HPDE6-E6E7 (cell line): ENCODE data around the gene GALNT17.

Experiments used
- DNase-seq: peaks from one replicate; pipeline ENCODE4 v3.0.0; 2011; ENCODE audit warnings: missing footprints; ENCODE audit errors: extremely low spot score

The GALNT17 gene

DNA sequence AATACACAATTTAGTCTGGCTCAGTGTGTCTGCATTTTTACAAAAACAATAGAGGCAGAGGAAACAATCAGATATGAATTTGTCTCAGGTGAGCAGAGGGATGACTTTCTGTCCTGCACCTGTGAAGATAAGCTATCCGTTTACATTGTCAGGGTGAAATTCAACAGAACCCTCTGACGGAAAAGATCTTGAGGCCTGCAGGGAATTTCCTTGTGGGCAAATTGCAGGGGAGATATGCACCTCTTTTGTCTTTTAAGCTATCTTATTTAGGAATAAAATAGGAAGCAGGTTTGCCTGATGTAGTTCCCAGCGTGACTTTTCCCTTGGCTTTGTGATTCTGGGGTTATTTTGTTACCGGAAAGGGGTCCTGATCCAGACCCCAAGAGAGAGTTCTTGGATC lies 325.1 kb downstream of the GALNT17 start:
- no peak for DNase-seq

DNA sequence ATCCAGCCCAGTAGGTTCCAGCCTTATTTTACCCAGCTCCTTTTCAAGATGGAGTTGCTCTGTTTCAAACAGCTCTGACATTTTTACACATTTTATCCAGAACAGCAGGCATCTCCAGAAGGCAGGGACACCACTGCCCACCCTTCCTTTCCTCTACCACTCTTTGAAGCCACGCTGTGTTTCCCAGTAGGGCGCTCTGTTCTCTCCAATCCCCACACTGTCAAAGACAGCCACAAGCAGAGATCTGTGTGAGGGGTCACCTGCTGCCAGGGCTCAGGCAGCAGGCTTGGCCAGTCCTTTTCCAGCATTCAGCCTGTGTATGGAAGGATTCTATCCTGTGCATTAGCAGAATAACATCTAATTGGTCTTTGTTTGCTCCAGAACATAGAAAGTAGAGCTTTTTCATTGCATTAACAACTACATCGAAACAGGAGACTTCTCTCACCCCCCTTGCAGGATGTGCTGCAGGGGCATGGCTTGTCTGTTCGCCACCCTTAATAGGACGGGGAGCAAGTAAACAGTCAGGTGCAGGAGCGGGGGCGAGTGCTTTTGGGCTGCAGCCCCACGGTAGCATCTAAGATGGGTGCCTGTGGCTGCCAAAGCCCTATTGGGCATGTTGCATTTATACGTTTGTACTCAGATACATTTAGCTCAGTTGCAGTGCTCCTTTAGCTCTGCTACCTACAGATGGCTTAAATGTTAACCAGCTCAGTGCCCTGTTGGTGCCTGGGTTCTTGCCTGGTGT lies 326.1 kb downstream of the GALNT17 start:
- no peak for DNase-seq

DNA sequence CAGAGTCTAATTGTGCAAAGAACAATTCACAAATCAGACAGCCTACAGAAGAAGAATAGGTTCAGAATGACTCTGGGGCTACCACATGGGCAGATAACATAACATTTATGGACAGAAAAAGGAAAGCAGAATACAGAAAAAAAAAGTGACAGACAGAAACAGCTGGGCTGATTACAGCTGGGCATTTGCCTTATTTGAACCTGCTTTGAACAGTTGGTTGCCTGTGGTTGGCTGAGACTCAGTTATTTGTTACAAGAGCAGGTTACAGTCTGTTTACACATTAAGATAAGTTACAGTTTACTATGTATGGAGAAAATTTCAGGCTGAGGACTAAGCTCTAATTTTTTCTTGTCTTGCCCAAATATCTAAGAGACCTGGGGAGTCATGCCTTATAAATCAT lies 327.2 kb downstream of the GALNT17 start:
- DNase-seq: no peak

DNA sequence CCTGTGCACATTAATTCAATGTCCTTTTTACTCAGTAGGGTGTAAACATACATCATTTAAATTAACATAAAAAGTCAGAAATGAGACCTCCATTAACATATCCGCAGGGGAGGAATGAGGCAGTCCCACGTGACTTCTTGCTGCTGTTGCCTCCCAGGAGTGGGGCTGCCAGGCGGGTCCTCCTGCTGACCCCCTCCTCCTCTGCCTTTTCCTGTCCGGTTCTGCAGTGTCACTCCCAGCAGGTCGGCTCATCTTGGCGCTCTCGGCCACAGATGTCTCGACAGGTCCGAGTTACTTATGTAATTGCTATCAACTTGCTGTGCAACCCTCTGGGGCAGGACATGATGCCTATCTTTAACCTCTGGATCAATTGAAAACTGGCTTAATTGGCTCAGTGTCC lies 329.6 kb downstream of the GALNT17 start:
- DNase-seq: no peak

DNA sequence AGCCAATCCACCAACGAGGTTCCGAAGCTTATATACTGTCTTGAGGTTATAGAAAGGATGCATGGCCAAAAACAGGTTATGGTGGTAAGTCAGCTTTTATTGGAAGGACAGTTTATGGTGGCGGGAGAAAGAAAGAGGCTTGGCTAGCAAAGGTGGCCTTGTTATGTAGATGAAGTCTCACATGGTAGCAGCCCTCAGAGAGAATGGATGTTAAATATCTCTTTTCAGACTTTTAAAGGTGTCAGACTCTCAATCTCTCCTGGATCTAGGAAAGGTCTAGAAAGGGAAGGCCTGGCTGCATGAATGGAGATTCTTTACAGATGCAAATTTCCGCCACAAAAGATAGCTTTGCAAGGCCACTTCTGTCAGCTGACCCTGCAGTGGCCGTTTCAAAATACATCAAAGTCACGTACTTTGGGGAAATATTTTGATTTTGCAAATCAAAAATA lies 333.8 kb downstream of the GALNT17 start:
- no peak for DNase-seq

DNA sequence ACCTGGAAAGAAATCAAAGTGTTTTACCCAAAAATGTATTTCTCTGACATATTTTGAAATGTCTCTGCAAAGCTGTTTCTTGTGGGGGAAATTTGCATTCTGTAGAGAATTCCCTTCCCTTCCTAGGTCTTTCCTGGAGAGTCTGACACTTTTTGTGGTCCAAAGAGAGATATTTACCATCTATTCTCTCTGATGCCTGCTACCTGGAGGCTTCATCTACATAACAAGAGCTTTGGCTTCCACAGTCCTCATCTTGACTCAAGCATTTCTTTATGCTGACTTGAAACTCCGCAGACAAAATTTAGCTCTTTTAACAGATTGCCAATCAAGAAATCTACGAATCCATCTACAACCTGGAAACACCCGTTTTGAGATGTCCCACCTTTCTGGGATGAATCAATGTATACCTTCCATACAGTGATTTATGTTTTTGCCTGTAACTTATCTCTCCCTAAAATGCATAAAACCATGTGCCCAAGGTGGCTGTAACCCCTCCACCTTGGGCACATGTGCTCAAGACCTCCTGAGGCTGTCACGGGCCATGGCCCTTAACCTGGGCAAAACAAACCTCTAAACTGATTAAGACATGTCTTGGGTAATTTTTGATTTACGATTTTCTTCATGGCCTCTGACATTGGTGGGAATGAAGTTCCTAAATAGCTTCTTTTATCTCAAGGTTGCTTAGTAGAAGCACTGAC lies 334.7 kb downstream of the GALNT17 start:
- DNase-seq: no peak

DNA sequence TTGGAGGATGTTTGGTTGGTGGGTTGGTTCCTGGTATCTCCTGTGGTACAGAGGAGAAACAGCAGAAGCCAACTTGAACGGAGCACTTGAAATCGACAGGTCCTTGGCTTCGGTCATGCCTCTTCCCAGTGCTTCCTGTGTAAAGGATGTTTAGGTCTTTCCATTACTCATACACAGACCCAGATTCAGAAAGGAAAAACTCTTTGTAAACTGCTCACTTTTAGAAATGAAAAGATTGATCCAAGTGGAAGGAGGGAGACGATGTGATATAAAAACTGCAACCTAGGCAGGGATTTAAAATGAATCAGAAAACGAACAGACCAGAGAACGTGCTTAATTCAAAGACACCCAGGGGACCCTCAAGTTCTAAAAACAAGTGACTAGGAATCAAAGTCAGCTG lies 338.4 kb downstream of the GALNT17 start:
- no peak for DNase-seq

DNA sequence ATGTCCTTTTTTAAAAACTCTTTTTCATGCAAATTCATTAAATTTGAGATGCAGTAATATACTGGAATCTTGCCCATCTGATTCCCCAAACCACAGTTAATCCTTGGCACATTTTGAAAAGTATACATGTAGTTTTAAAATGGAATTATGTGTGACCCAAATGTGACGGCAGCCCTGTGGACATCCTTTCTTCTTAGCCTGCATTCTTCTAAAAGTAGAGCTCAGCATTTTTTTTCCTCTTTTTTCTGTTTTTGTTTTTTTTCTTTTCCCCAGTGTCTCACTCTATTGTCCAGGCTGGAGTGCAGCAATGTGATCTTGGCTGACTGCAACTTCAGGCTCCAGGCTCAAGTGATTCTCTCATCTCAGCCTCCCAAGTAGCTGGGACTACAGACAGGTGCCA lies 338.9 kb downstream of the GALNT17 start:
- DNase-seq: no peak

DNA sequence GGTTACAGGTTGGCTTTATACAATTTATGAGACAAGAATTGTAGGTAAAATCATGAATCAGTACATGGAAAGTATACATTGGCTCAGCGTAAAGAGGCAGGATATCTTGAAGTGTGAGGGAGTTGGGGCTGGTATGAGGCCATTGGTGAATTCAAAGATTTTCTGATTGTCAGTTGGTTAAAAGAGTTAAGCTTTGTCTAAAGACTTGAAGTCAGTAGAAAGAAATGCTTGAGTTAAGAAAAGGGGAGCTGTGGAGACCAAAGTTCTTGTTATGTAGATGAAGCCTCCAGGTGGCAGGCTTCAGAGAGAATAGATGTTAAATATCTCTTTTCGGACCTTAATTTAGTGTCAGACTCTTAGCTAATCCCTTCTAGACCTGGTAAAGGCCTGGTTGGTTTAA lies 341.0 kb downstream of the GALNT17 start:
- DNase-seq: no peak

DNA sequence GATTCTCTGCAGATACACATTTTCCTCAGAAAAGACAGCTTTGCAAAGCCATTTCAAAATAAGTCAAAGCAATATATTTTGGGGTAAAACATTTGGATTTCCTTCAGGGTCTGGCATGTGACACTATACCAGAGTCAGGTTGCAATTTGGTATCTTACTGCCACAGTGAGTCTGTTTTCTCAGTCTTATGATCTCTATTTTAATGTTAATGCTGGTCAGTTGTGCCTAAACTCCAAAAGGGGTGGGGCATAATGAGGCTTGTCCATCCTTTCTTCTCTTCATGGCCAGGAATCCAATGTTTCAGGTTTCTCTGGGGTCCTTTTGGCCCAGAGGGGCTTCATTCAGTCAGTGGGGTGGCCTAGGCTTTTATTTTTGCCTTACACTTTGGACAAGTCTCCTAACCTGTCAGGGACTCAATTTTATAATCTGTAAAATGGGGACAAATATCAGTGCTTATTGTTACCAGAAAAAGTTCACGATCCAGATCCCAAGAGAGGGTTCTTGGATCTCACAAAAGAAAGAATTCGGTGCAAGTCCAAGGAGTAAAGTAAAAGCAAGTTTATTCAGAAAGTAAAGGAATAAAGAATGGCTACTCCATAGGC lies 341.5 kb downstream of the GALNT17 start:
- no peak for DNase-seq

DNA sequence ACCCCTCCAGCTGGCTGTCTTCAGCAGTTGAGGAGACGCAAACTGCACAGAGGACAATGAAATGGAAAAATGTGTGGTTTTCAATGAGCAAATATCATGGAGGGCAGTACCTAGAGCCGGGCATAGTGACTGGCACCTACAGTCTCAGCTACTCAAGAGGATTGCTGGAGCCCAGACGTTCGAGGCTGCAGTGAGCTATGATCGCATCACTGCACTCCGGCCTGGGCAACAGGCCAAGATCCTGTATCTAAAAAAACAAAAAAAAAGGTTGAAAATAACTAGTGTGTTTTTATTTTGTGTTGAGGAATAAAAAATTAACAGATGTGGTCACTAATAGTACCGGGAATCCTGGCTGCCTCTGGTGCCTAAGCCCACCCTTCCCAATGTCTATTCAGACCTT lies 345.5 kb downstream of the GALNT17 start:
- no peak for DNase-seq

DNA sequence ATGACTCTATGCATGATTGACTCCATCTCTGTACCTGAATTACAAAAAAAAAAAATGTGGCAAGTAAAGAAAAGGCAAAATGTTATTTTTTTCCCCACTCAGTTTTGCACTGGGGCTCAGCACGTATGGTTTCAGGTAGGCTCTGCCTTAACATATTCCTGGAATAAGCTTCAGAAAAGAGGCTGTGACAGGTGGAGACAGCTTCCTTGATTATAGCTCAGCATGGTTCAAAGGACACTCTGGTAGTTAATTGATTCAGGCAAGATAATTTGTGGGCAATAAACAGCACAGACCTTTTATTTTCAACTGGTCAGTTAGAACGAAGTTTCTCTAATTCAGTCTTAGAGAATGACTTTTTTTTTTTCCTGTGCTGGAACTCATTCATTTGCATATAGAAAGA lies 347.3 kb downstream of the GALNT17 start:
- no peak for DNase-seq

DNA sequence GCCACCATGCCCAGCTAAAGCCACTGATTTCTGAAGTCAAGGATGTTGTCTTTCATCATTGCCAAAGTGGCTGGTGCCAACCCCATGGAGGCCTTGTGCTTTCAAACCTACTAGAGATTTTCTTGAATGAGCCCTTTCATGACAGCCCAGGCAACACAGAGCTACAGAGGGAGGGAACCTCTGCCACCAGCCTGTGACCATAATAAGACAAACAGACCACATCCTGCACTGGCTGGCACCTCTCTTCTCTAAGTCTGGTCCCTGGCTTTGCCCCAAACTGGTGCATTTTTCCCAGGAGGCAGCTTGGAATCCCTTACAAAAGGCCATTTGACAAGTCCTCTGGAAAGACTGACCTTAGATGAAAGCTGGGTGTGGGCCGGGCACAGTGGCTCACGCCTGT lies 348.8 kb downstream of the GALNT17 start:
- DNase-seq: no peak

DNA sequence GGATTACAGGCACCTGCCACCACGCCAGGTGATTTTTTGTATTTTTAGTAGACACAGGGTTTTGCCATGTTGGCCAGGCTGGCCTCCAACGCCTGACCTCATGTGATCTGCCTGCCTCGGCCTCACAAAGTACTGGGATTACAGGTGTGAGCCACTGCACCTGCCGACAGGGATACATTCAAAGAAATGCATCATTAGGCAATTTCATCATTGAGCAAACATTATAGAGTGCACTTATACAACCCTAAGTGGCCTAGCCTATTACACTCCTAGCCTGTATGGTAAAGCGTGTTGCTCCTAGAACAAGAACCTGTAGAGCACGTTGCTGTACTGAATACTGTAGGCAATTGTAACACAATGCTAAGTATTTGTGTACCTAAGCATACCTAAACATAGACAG lies 350.3 kb downstream of the GALNT17 start:
- no peak for DNase-seq

DNA sequence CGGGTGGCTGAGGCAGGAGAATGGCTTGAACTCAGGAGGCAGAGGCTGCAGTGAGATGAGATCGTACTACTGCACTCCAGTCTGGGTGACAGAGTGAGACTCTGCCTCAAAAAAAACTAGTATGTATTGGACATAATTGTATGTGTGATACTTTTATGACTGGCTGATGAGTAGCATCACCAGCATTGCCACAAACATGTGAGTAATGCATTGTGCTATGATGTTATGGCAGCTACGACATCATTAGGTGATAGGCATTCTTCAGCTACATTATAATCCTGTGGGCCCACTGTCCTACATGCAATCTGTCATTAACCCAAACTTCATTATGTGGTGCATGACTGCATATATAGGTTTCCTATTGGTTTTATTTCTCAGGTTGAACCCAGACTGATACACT lies 352.4 kb downstream of the GALNT17 start:
- no peak for DNase-seq

DNA sequence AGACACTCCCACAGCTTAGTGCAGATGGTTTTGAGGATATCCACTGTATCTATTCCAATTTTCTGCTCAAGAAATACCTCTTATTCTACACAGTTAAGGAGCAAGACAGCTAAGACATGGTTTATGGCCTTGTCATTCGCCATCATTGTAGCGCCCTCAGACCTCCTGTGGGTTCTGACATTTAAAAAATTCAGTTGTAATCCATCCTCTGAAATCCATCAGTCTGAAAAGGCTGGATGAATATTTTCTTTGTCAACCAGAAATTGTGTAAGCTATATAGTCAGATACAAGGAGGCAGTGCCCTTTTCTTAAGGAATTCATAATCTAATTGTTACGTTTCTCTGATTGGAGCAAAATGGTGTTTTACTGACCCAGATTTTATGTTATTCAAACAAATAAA lies 353.6 kb downstream of the GALNT17 start:
- no peak for DNase-seq

DNA sequence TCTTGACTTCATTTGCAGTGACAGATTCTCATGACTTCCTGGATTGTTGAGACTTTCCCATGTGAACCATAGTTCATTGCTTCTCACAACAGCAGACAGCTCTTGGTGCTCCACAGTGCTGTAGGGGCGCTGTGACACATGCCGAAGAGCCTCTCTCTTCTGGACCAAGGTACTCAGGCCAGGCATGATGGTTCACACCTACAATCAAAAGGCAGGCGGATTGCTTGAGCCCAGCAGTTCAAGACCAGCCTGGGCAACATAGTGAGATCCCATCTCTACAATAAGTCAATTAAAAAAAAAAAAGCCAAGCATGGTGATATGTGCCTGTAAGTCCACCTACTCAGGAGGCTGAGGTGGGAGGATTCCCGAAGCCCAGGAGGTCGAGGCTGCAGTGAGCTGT lies 354.5 kb downstream of the GALNT17 start:
- no peak for DNase-seq

DNA sequence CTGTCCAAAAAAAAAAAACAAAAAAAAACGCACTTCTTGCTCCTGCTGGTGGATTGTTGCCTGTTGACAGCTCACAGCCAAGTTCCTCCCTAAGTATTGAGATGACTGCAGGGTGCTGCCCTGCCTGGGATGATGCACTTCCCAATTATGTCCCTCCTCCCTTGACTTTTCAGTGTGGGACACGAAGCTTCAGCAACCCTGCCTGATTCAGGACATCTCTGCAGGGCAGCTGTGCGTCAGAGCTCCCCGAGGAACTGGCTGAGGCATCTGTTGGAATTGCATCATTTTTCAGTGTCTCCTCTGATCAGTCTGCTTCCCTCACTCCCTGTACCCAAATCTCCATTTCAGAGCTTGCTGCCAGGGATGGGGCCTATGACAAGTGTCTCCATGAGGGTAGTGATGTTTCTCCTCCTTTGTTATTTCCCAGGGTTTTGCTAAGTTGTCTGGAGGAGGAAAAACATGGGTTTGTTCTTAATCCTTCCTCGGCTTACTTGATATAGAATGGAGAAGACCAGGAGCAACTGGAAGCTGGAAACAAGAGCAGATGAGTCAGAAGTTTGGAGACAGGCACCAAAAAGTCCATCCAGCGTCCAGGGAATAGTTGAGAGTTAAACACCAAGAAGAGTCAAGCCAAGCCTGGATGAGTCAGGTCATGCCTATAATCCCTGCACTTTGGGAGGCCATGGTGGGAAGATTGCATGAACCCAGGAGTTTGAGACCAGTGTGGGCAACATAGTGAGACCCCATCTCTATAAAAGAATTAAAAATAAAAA lies 355.1 kb downstream of the GALNT17 start:
- no peak for DNase-seq

DNA sequence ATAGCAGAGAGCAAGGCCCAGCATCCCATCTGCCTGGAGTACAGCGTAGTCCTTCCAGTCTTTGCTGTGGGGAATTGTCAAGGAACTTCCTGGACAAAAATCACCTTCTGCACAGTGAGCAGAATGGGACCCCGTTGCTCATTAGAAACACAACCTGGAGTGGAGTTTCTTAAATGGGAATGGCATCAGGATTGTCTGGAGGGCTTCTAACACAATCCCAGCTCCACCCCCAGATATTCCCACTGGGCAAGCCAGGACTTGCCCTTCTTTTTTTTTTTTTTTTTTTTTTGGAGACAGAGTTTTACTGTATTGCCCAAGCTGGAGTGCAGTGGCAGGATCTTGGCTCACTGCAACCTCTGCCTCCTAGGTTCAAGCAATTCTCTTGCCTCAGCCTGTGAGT lies 356.4 kb downstream of the GALNT17 start:
- DNase-seq: no peak

DNA sequence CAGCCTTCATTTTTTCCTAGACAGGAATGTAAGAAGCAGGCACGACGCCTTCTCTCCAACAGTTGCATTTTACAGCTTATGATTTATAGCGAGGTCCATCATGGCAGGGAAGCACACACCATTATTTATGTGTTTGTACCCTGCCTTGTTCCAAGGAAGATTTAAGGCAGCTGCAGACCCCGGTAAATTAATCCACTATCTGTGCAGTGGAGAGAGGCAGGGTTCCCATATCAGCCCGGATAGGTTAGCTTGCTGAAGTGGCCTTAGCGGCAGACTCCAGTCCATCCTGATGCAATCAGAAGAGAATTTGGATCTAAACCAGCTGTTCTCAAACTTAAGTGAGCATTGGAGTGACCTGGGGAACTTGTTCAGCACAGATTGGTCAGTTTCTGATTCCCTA lies 359.4 kb downstream of the GALNT17 start:
- DNase-seq: no peak

DNA sequence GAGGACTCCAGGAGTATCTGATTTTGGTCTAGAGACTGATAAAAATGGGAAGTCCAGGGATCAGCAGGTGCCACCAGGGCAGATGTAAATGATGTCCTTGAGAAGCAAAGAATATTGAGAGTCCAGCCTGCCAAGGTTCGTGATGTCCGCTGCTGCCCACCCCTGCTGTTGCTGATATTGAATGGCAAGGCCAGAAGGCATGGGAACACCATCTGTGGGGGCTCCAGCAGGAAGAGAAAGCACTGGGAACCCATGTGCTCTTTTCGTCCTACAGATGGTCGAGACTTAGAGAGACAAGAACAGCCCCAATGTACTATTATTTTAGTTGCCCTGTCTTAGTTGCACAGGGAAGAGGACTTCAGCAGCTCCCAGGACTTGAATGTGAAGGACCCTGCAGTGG lies 363.9 kb downstream of the GALNT17 start:
- DNase-seq: no peak

DNA sequence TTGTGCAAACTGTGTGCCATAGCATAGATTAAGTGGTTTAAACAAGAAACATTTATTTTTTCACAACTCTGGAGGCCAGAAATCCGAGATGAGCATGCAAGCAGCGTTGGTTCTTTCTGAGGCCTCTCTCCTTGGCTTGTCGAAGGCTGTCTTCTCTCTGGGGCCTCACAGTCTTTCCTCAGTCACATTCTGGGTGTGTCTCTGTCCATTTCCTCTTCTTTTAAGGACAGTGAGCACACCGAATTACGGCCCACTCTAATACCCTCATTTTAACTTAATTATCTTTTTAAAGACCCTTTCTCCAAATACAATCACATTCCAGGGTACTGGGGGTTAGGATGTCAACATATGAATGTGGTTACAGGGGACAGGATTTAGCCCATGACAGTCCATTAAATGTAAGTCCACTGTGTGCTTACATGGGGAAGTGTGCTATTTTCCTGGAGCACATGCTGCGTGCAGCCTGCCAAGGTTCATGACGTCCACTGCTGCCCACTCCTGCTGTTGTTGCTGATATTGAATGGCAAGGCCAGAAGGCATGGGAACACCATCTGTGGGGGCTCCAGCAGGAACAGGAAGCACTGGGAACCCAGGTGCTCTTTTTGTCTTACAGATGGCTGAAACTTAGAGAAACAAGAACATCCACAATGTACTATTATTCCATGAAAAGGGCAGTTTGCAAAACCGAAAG lies 365.5 kb downstream of the GALNT17 start:
- no peak for DNase-seq
